ENCODE measurements around the gene HPSE2. TPM values are rescaled to one million over a fixed set of nuclear protein-coding genes. Genes with fewer than 3 reads are reported as not detected.
A peak's percentile ranks its signal among the peaks of the same experiment; 100 is the strongest.

Gene HPSE2
- total and polyA plus RNA-seq, 2 donors (not counting 1 experiment from before 2014, with no cell fraction given) = not detected

DNA sequence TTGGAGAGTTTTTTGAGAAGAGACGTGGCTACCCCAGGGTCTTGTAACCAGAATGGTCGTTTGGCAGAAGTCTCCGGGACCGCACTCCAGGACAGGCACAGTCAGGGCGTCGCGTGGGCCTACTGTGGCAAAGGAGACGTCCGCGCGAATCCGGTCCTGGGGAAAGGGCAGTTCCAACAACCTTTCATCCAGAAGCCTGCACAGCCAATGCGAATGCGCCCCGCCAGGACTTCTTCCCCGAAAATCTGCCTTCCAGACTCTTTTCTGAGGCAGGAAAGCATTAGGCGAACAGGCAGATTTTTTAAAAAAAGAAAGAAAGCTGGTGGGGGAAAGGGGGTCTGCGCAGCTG is 2.0 kb downstream of the HPSE2 start:
- H3K4me1 ChIP-seq (ENCODE audit: control insufficient read depth in 2 of 2, insufficient read depth in 2 of 2, low read length in 2 of 2) = peaks cover 40 to 53% of the 10 kb centered on the region in 2 donors
- TF ChIP-seq, protein P1, sequence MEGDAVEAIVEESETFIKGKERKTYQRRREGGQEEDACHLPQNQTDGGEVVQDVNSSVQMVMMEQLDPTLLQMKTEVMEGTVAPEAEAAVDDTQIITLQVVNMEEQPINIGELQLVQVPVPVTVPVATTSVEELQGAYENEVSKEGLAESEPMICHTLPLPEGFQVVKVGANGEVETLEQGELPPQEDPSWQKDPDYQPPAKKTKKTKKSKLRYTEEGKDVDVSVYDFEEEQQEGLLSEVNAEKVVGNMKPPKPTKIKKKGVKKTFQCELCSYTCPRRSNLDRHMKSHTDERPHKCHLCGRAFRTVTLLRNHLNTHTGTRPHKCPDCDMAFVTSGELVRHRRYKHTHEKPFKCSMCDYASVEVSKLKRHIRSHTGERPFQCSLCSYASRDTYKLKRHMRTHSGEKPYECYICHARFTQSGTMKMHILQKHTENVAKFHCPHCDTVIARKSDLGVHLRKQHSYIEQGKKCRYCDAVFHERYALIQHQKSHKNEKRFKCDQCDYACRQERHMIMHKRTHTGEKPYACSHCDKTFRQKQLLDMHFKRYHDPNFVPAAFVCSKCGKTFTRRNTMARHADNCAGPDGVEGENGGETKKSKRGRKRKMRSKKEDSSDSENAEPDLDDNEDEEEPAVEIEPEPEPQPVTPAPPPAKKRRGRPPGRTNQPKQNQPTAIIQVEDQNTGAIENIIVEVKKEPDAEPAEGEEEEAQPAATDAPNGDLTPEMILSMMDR (IDR thresholded peaks at IDR 0.05) = no peak
- no peak for TF ChIP-seq EZH2 (IDR thresholded peaks at IDR 0.05; ENCODE audit: borderline replicate concordance, insufficient read depth, low read depth, low read length, poor library complexity, severe bottlenecking)
- H4K20me1 ChIP-seq (ENCODE audit: control insufficient read depth, insufficient read depth, low read length, poor library complexity, severe bottlenecking) = no peaks in the 10 kb centered on the region
- no peak overlapping the region for H3K27ac Mint-ChIP-seq
- peak overlapping the region; percentile 14 for H3K9ac ChIP-seq (ENCODE audit: low read length)
- DNase-seq (peak; percentile 9), ATAC-seq (ENCODE audit: low read depth) (no peak)
- H3K4me3 Mint-ChIP-seq = peak overlapping the region; percentile 80
- peaks cover 2 to 53% (median 45%) of the 10 kb centered on the region in 3 donors for H3K9me3 ChIP-seq (ENCODE audit: control extremely low read depth in 1 of 3, control insufficient read depth in 2 of 3, insufficient read depth in 1 of 3, low read length in 2 of 3)
- POLR2A ChIA-PET = no interaction called here
- no peaks in the 10 kb centered on the region for H3K9me3 Mint-ChIP-seq (ENCODE audit: insufficient read depth)
- peaks cover 77% of the 10 kb centered on the region for H3K27me3 Mint-ChIP-seq
- 6% methylated on average over 15 of the region's 18 CpGs for WGBS (ENCODE audit: insufficient coverage)
- H3K27ac ChIP-seq (ENCODE audit: low read length in 2 of 2) = no peak overlapping the region
- peak overlapping the region in 2 of 5 experiments; percentile 3 to 50 for H3K4me3 ChIP-seq (ENCODE audit: control extremely low read depth in 1 of 5, extremely low read depth in 1 of 5, insufficient read depth in 1 of 5, low read depth in 2 of 5, low read length in 4 of 5)
- intact Hi-C loops (cut with micrococcal nuclease) = loop anchor here (5.0 kb wide), 1 partner anchor 299 kb away; the partner anchor contains the start of gene NKX2-3
- H3K4me2 ChIP-seq (replicated peaks; ENCODE audit: low read depth, low read length, poor library complexity, severe bottlenecking) = peak overlapping the region; percentile 65
- CTCF ChIA-PET = interaction anchor here (1.1 to 1.4 kb wide), 3 partner anchors 11 to 766 kb away, joined by 3 to 7 read pairs (median 5); no protein-coding TSS in a partner anchor
- H3K4me1 Mint-ChIP-seq = peaks cover 26% of the 10 kb centered on the region
- H3K79me2 ChIP-seq (ENCODE audit: control insufficient read depth, insufficient read depth, low read length) = no peaks in the 10 kb centered on the region
- H3K36me3 ChIP-seq (replicated peaks in 1 of 2; ENCODE audit: control extremely low read depth in 1 of 2, control insufficient read depth in 1 of 2, extremely low read depth in 1 of 2, insufficient read depth in 2 of 2, low read length in 1 of 2) = no peaks in the 10 kb centered on the region
- peak overlapping the region; percentile 31 for H2AFZ ChIP-seq (ENCODE audit: insufficient read depth, low read depth, low read length, poor library complexity, severe bottlenecking)
- peaks cover 5 to 70% (median 62%) of the 10 kb centered on the region in 4 experiments for H3K27me3 ChIP-seq (replicated peaks in 1 of 4; ENCODE audit: control extremely low read depth in 1 of 4, control insufficient read depth in 3 of 4, insufficient read depth in 4 of 4, low read length in 3 of 4)

- H3K9me3 ChIP-seq (ENCODE audit: control extremely low read depth in 1 of 3, control insufficient read depth in 2 of 3, insufficient read depth in 1 of 3, low read length in 2 of 3) = peaks cover 2 to 53% (median 45%) of the 10 kb centered on the region in 3 donors
- peaks cover 3 to 67% (median 62%) of the 10 kb centered on the region in 4 experiments for H3K27me3 ChIP-seq (replicated peaks in 1 of 4; ENCODE audit: control extremely low read depth in 1 of 4, control insufficient read depth in 3 of 4, insufficient read depth in 4 of 4, low read length in 3 of 4)
- ChIA-PET POLR2A (no interaction called here), CTCF (interaction anchor here (1.1 to 1.3 kb wide), 2 partner anchors 13 to 765 kb away, joined by 3 to 7 read pairs; no protein-coding TSS in a partner anchor)
- no peak overlapping the region for H3K27ac ChIP-seq (ENCODE audit: low read length in 2 of 2)
- H3K4me3 Mint-ChIP-seq = peak overlapping the region; percentile 66
- H3K4me3 ChIP-seq (ENCODE audit: control extremely low read depth in 1 of 5, extremely low read depth in 1 of 5, insufficient read depth in 1 of 5, low read depth in 2 of 5, low read length in 4 of 5) = peak overlapping the region in 1 of 5 experiments; percentile 50
- no peak overlapping the region for H2AFZ ChIP-seq (ENCODE audit: insufficient read depth, low read depth, low read length, poor library complexity, severe bottlenecking)
- no peaks in the 10 kb centered on the region for H3K9me3 Mint-ChIP-seq (ENCODE audit: insufficient read depth)
- no peaks in the 10 kb centered on the region for H3K79me2 ChIP-seq (ENCODE audit: control insufficient read depth, insufficient read depth, low read length)
- no peak overlapping the region for H3K27ac Mint-ChIP-seq
- 13% methylated on average over 12 of the region's 18 CpGs for WGBS (ENCODE audit: insufficient coverage)
- DNase-seq (no peak), ATAC-seq (ENCODE audit: low read depth) (no peak)
- H3K9ac ChIP-seq (ENCODE audit: low read length) = peak overlapping the region; percentile 14
- no peaks in the 10 kb centered on the region for H3K36me3 ChIP-seq (replicated peaks in 1 of 2; ENCODE audit: control extremely low read depth in 1 of 2, control insufficient read depth in 1 of 2, extremely low read depth in 1 of 2, insufficient read depth in 2 of 2, low read length in 1 of 2)
- peaks cover 40 to 53% of the 10 kb centered on the region in 2 donors for H3K4me1 ChIP-seq (ENCODE audit: control insufficient read depth in 2 of 2, insufficient read depth in 2 of 2, low read length in 2 of 2)
- no peaks in the 10 kb centered on the region for H4K20me1 ChIP-seq (ENCODE audit: control insufficient read depth, insufficient read depth, low read length, poor library complexity, severe bottlenecking)
- intact Hi-C loops (cut with micrococcal nuclease) = loop anchor here (5.0 kb wide), 1 partner anchor 299 kb away; the partner anchor contains the start of gene NKX2-3
- peaks cover 77% of the 10 kb centered on the region for H3K27me3 Mint-ChIP-seq
- no peak for TF ChIP-seq EZH2 (IDR thresholded peaks at IDR 0.05; ENCODE audit: borderline replicate concordance, insufficient read depth, low read depth, low read length, poor library complexity, severe bottlenecking)
- TF ChIP-seq, protein P1 (IDR thresholded peaks at IDR 0.05) = no peak
- peak overlapping the region; percentile 65 for H3K4me2 ChIP-seq (replicated peaks; ENCODE audit: low read depth, low read length, poor library complexity, severe bottlenecking)
- peaks cover 26% of the 10 kb centered on the region for H3K4me1 Mint-ChIP-seq
Observed at GRCh38 chr10:99233000-99233688, 2.5 kb downstream of the HPSE2 start.
